Measurements from ENCODE around the gene GRIK3. TPM values are rescaled to one million over a fixed set of nuclear protein-coding genes. Genes with fewer than 3 reads are reported as not detected.

Gene GRIK3
- total and polyA plus RNA-seq, 2 experiments from 2014 or later, result 0.09 TPM; not detected in 1

GRCh38 chr1:36764798-36765197 lies 269.5 kb downstream of the GRIK3 start:
- no peaks in the 10 kb centered on the region for H3K9me3 ChIP-seq (ENCODE audit: low read depth)
- H3K27me3 ChIP-seq, result no peaks in the 10 kb centered on the region
- TF ChIP-seq CTCF (IDR thresholded peaks at IDR 0.05; ENCODE audit: low read depth, low read length), result no peak
- H3K27ac ChIP-seq, result no peak overlapping the region
- no peak for DNase-seq (ENCODE audit: low read depth in 1 of 2, low spot score in 1 of 2)
- no peaks in the 10 kb centered on the region for H3K36me3 ChIP-seq
- H3K4me3 ChIP-seq, result no peak overlapping the region
- no peaks in the 10 kb centered on the region for H3K4me1 ChIP-seq (ENCODE audit: low read depth)

GRCh38 chr1:36763771-36764170 lies 270.5 kb downstream of the GRIK3 start:
- Histone ChIP-seq H3K36me3 (no peaks in the 10 kb centered on the region), H3K27me3 (no peaks in the 10 kb centered on the region), H3K4me3 (no peak overlapping the region), H3K27ac (no peak overlapping the region), H3K9me3 (ENCODE audit: low read depth) (no peaks in the 10 kb centered on the region), H3K4me1 (ENCODE audit: low read depth) (no peaks in the 10 kb centered on the region)
- no peak for DNase-seq (ENCODE audit: low read depth in 1 of 2, low spot score in 1 of 2)
- no peak for TF ChIP-seq CTCF (IDR thresholded peaks at IDR 0.05; ENCODE audit: low read depth, low read length)

- Histone ChIP-seq H3K27ac (no peak overlapping the region), H3K4me3 (no peak overlapping the region), H3K36me3 (no peaks in the 10 kb centered on the region), H3K9me3 (ENCODE audit: low read depth) (no peaks in the 10 kb centered on the region), H3K4me1 (ENCODE audit: low read depth) (no peaks in the 10 kb centered on the region), H3K27me3 (no peaks in the 10 kb centered on the region)
- DNase-seq (ENCODE audit: low read depth in 1 of 2, low spot score in 1 of 2), result no peak
- TF ChIP-seq CTCF (IDR thresholded peaks at IDR 0.05; ENCODE audit: low read depth, low read length), result no peak
Measured at GRCh38 chr1:36762174-36762573, 272.1 kb downstream of the GRIK3 start.

GRCh38 chr1:36761113-36761512 lies 273.2 kb downstream of the GRIK3 start:
- no peak for TF ChIP-seq CTCF (IDR thresholded peaks at IDR 0.05; ENCODE audit: low read depth, low read length)
- DNase-seq (ENCODE audit: low read depth in 1 of 2, low spot score in 1 of 2), result no peak
- no peaks in the 10 kb centered on the region for H3K9me3 ChIP-seq (ENCODE audit: low read depth)
- H3K27ac ChIP-seq, result no peak overlapping the region
- no peak overlapping the region for H3K4me3 ChIP-seq
- no peaks in the 10 kb centered on the region for H3K36me3 ChIP-seq
- no peaks in the 10 kb centered on the region for H3K4me1 ChIP-seq (ENCODE audit: low read depth)
- no peaks in the 10 kb centered on the region for H3K27me3 ChIP-seq

- no peak overlapping the region for H3K4me3 ChIP-seq
- no peaks in the 10 kb centered on the region for H3K36me3 ChIP-seq
- no peak overlapping the region for H3K27ac ChIP-seq
- TF ChIP-seq CTCF (IDR thresholded peaks at IDR 0.05; ENCODE audit: low read depth, low read length), result no peak
- H3K9me3 ChIP-seq (ENCODE audit: low read depth), result no peaks in the 10 kb centered on the region
- H3K27me3 ChIP-seq, result no peaks in the 10 kb centered on the region
- no peak for DNase-seq (ENCODE audit: low read depth in 1 of 2, low spot score in 1 of 2)
- no peaks in the 10 kb centered on the region for H3K4me1 ChIP-seq (ENCODE audit: low read depth)
Measured at GRCh38 chr1:36760081-36760480, 274.2 kb downstream of the GRIK3 start.

GRCh38 chr1:36759355-36759754 lies 275.0 kb downstream of the GRIK3 start:
- Histone ChIP-seq H3K4me3 (no peak overlapping the region), H3K27me3 (no peaks in the 10 kb centered on the region), H3K27ac (no peak overlapping the region), H3K4me1 (ENCODE audit: low read depth) (no peaks in the 10 kb centered on the region), H3K9me3 (ENCODE audit: low read depth) (no peaks in the 10 kb centered on the region), H3K36me3 (no peaks in the 10 kb centered on the region)
- TF ChIP-seq CTCF (IDR thresholded peaks at IDR 0.05; ENCODE audit: low read depth, low read length), result no peak
- DNase-seq (ENCODE audit: low read depth in 1 of 2, low spot score in 1 of 2), result no peak
